HTR-8/SVneo (cell line): ENCODE data around the gene YBX2.
"Not testable (repeated sequence)": the region's sequence is repeated elsewhere in the genome, so short reads cannot be mapped to it uniquely, and the experiment has no call there.

Experiments used
- DNase-seq: peaks from one replicate; pipeline ENCODE4 v3.0.0; 2011; ENCODE audit warnings: low spot score, mixed read lengths; ENCODE audit not compliant: insufficient read length
- FAIRE-seq: peaks from 2 replicates; lab custom pipeline; 2011; peaks lifted over from hg19 to GRCh38; lab: Jason Lieb, UNC

The YBX2 gene

GRCh38 chr17:7251661-7252175 lies 42.7 kb downstream of the YBX2 start, which contains the start of gene CTDNEP1:
CTDNEP1 (minus strand) TSS chr17:7251734; CDS start chr17:7251296, 438 bp downstream.
- FAIRE-seq (peak; percentile 99), DNase-seq (peak; percentile 99)

- FAIRE-seq, result no peak
- no peak for DNase-seq
These were observed 43.5 kb downstream of the YBX2 start for GRCh38 chr17:7250695-7251627.

GRCh38 chr17:7249830-7250229 lies 44.6 kb downstream of the YBX2 start:
- DNase-seq, result no peak
- no peak for FAIRE-seq

- DNase-seq, result no peak
- FAIRE-seq, result no peak
These were observed 45.2 kb downstream of the YBX2 start for GRCh38 chr17:7249214-7249613.

DNA sequence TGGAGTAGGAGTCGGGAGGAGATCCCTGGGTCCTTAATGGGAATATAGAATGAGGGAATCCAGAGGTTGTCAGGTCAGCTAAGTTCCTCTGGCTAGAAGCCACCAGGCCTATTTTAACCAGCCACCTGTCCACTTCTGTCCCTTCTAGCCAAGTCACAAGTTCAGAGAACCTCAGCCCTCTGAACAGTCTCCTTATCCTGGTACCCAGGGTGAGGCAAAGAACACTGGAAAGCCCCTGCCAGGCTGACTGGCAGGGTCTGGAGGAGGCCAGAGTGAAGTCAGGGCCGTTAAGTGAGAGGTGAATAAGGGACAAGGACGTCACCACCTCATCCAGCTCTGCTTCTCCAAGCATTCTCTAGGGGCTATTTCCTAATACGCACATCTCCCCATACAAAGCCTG lies 45.6 kb downstream of the YBX2 start:
- FAIRE-seq (no peak), DNase-seq (no peak)

DNA sequence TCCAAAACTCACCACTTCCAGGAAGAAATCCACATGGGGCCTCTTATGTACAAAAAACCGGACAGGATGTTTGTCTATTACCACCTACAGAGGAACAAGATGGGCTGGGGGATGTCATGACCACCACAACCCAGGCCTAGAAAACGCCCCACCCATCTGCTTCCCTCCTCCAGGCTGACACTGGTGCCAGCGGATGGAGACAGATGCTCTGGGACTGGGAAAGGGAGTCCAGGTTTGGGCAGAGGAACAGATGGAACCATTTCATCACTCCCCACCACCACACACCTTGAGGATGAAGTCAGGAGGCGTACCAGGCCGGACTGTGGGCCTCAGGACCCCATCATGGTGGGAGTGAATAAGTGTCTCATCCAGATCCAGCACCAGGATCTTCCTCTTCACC lies 47.7 kb downstream of the YBX2 start:
- FAIRE-seq, result no peak

GRCh38 chr17:7243838-7244237 lies 50.6 kb downstream of the YBX2 start:
- not testable (repeated sequence) for DNase-seq, FAIRE-seq

More for the DNA sequence above, 47.7 kb downstream of the YBX2 start:
- DNase-seq, result no peak

DNA sequence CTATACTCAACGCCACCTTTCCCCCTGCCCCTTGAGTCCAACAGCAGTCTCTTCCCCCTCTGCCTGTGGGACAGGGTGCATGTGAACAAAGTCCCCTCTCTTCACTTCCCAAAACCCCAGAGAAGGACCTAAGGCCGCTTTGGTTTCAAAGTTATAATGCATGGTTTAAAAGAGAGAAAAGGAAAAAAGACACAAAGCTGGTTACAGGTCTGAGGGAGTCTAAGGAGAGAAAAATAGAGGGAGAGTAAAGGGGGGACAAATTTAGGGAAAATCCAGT lies 51.0 kb downstream of the YBX2 start:
- DNase-seq, result no peak
- no peak for FAIRE-seq

DNA sequence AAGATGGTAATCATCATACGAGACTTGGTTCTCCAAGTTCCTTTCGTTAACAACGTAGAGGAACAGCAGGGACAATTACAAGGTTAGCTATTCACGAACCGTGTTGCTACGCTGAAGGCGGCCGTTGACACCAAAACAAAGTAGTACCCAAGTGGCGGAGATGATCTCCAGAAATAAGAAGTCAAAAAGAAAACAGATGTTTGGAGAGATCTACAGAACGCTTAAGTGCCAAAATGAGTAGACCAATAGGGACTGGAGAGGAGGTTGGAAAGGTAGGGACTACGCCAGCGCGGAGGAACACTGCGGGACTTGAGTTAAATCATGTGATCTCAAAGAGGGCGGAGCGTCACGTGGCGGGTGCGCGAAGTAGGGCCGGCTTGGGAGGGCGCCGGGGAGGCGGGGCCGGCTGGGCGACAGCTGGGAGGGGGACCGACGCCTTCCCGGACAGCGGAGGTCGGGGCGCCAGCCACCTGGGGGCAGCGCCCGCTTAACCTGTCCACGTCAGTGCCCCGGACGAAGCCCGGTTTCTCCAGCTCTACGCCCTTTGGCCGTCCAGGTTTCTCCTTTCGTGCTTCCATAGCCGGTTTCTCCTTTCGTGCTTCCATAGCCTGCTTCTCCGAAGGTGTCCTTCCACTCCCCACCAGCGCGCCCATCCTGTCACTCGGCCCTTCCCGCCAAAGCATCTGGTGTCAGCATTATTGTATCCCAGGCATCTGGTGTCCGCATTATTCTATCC lies 51.6 kb downstream of the YBX2 start:
- FAIRE-seq (no peak), DNase-seq (peak; percentile 90)

DNA sequence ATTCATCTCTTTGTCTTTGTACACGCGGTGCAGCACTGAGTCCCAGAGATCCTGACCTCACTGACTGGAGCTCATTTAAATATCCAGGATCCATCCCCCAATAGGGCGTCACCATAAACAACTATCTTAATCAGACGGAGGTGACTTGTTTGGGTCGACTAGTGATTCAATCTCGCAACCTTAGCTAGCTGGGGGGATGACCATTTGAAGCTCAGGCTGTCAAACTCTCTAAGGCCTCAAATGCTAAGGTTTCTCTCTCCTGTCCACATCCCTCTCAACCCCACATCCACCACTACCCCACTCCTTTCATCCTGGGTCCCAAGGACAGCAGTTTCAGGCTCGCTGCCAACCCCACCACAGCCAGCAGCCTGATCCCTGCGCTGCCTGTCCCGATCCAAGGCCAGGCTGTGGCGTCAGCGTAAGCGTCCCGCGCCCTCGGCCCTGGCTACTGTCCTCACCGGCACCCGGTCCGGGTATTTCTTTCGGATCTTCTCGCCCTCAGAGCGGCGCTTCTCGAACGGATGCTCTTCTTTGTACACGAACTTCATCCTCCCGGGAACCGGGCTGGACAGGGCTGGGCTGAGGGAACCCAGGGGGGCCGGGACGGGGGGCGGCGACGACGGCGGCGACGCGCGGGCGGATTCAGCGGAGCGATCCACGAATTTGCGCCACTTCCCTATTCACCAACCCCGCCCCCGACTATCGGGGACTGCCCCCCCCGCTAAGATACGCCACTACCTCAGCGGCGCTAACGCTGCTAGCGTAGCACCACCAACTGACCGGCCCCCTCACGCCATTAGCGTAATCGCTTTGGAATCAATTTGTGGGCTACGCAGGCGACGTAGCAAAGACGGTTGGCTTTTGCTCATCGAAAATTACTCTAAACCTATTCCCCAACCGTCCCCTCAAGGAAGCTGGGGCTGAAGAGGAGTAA lies 52.4 kb downstream of the YBX2 start, which contains the start of gene GABARAP:
Gene GABARAP, minus strand, starts transcription at position 667 of the 934 bp plus-strand sequence. Its CDS starts 119 bp downstream, at position 548.
- DNase-seq (no peak), FAIRE-seq (peak; percentile 98)

- FAIRE-seq, result peak; percentile 9
These were observed 53.2 kb downstream of the YBX2 start for GRCh38 chr17:7241090-7241733.

GRCh38 chr17:7240375-7240774 lies 54.1 kb downstream of the YBX2 start:
- DNase-seq (no peak), FAIRE-seq (no peak)

More at GRCh38 chr17:7241090-7241733, 53.2 kb downstream of the YBX2 start:
- DNase-seq, result no peak

- DNase-seq, result peak; percentile 98
- FAIRE-seq, result peak; percentile 96
These were observed 55.1 kb downstream of the YBX2 start, which contains the start of gene PHF23 for GRCh38 chr17:7239091-7240027. PHF23 (minus strand) TSS chr17:7239457; CDS start chr17:7239279, 178 bp downstream.

GRCh38 chr17:7238420-7239090 lies 55.9 kb downstream of the YBX2 start:
- no peak for FAIRE-seq
- DNase-seq, result no peak
